ENCODE results near the gene PJA1. TPM values are rescaled to one million over a fixed set of nuclear protein-coding genes. Genes with fewer than 3 reads are reported as not detected.

Gene PJA1
- total and polyA plus RNA-seq, 2 experiments from 2014 or later = 68.9 to 73.4 TPM

GRCh38 chrX:69179380-69179911, 14.2 kb upstream of the PJA1 start:
- H3K4me1 ChIP-seq (ENCODE audit: low read depth) = no peaks in the 10 kb centered on the region
- DNase-seq (ENCODE audit: low read depth in 1 of 2, low spot score in 1 of 2) = peak; percentile 24 to 30
- no peak overlapping the region for H3K27ac ChIP-seq
- H3K36me3 ChIP-seq = no peaks in the 10 kb centered on the region
- no peaks in the 10 kb centered on the region for H3K27me3 ChIP-seq
- no peak for TF ChIP-seq CTCF (IDR thresholded peaks at IDR 0.05; ENCODE audit: low read depth, low read length)
- H3K4me3 ChIP-seq = no peak overlapping the region
- H3K9me3 ChIP-seq (ENCODE audit: low read depth) = peaks cover 3% of the 10 kb centered on the region

DNA sequence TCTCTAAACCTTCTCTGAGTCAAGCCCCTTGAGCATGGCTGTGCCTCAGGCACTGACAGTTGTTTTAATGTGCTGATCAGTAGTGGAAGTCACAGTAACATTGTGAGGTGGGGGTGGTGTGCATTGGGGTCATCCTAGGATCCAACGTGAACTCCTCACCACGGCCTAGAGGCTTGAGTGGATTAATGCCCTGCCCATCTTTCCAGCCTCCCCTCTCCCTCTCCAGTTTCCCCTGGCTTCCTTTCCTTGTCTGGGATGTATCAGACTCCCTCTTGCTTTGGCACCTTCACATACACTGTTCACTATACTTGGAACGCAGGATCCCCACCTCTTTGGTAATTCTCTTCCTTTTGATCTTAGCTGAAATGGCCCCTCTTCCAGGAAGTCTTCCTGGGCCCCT, 13.3 kb upstream of the PJA1 start:
- no peak for TF ChIP-seq CTCF (IDR thresholded peaks at IDR 0.05; ENCODE audit: low read depth, low read length)
- peaks cover 3% of the 10 kb centered on the region for H3K4me1 ChIP-seq (ENCODE audit: low read depth)
- H3K27me3 ChIP-seq = no peaks in the 10 kb centered on the region
- no peak overlapping the region for H3K27ac ChIP-seq
- H3K36me3 ChIP-seq = no peaks in the 10 kb centered on the region
- H3K9me3 ChIP-seq (ENCODE audit: low read depth) = peaks cover 3% of the 10 kb centered on the region
- DNase-seq (ENCODE audit: low read depth in 1 of 2, low spot score in 1 of 2) = no peak
- H3K4me3 ChIP-seq = no peak overlapping the region

DNA sequence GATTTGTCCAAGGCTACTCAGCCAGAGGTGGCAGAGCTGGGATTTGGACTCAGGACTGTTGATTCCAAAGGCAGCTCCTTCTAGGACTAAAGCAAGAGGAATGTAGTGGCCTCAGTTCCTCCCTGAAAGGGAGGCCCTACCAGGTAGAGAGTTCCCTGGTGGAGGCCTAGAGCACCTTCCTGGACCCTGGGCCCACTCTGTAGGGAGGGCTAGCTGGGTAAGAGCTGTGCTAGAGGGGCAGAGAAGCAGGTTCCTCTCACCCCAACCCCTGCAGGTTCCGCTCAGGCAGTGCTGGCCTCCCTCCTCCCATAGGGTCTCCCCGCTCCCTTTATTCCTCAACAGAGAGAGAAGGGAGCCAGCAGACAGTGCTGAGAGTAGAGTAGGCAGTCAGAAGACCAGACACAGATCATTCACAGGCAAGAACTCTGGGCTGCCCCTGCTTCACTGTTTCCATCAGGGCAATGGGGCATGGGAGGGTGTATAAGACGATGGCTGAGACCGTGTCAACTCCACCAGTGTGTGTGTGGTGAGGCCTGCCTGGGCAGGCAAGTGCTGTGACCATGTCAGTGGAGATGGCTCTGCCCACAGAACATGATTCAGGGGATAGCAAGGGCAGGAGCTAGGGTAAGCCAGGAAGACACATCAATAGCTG, 12.4 kb upstream of the PJA1 start:
- no peak for TF ChIP-seq CTCF (IDR thresholded peaks at IDR 0.05; ENCODE audit: low read depth, low read length)
- Histone ChIP-seq H3K4me3 (no peak overlapping the region), H3K27me3 (no peaks in the 10 kb centered on the region), H3K27ac (no peak overlapping the region), H3K36me3 (no peaks in the 10 kb centered on the region), H3K4me1 (ENCODE audit: low read depth) (peaks cover 3% of the 10 kb centered on the region), H3K9me3 (ENCODE audit: low read depth) (peaks cover 3% of the 10 kb centered on the region)
- DNase-seq (ENCODE audit: low read depth in 1 of 2, low spot score in 1 of 2) = no peak

DNA sequence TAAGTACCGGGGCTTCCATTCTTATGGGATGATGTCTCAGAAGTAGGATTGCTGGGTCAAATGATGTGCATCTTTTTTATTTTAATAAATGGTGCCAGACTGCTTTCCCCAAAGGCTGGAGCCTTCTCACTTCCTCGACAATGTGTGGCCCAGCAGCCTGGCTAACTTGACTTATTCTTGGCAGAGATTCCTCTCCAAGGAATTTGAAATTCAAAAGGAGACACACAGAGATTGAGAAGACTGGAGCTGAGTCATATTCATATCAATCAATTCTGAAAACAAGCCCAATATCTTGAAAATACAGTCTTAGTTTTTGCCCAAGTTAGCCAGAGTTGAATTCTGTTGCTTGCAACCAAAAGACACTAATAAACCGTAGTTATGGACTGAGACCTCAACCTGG, 10.8 kb upstream of the PJA1 start:
- Histone ChIP-seq H3K27me3 (no peaks in the 10 kb centered on the region), H3K27ac (no peak overlapping the region), H3K36me3 (no peaks in the 10 kb centered on the region), H3K4me3 (no peak overlapping the region), H3K9me3 (ENCODE audit: low read depth) (peaks cover 3% of the 10 kb centered on the region), H3K4me1 (ENCODE audit: low read depth) (peaks cover 3% of the 10 kb centered on the region)
- no peak for TF ChIP-seq CTCF (IDR thresholded peaks at IDR 0.05; ENCODE audit: low read depth, low read length)
- DNase-seq (ENCODE audit: low read depth in 1 of 2, low spot score in 1 of 2) = no peak

GRCh38 chrX:69173906-69174305, 8.7 kb upstream of the PJA1 start:
- TF ChIP-seq CTCF (IDR thresholded peaks at IDR 0.05; ENCODE audit: low read depth, low read length) = no peak
- Histone ChIP-seq H3K36me3 (no peaks in the 10 kb centered on the region), H3K27me3 (no peaks in the 10 kb centered on the region), H3K4me3 (no peak overlapping the region), H3K9me3 (ENCODE audit: low read depth) (peaks cover 3% of the 10 kb centered on the region), H3K4me1 (ENCODE audit: low read depth) (peaks cover 3% of the 10 kb centered on the region), H3K27ac (no peak overlapping the region)
- no peak for DNase-seq (ENCODE audit: low read depth in 1 of 2, low spot score in 1 of 2)

Measured in cardiac muscle cell (in vitro differentiated cells and primary cell).